MM.1S (cell line): Measurements from ENCODE around the gene MPO.

Experiments
- DNase-seq: peaks from one replicate; pipeline ENCODE4 v3.0.0-alpha.2; 2015
- H2AFZ ChIP-seq: fragments of 300-600 bp; sonication (generic); 2 replicates; pipeline ENCODE4 v1.6.0; 2016; ENCODE audit warnings: antibody characterized with exemption, low read length
- H3F3A ChIP-seq: fragments of 300-600 bp; sonication (generic); 2 replicates; pipeline ENCODE4 v1.6.1; 2016; ENCODE audit warnings: mild to moderate bottlenecking, antibody characterized with exemption, low read length, moderate library complexity, mixed read lengths; ENCODE audit not compliant: insufficient read depth
- H3K27ac ChIP-seq: fragments of 300-600 bp; sonication (generic); 2 replicates; pipeline ENCODE4 v1.5.1; 2016; ENCODE audit warnings: mild to moderate bottlenecking, low read length
- H3K27me3 ChIP-seq: fragments of 300-600 bp; sonication (generic); replicated peaks from 2 replicates; pipeline ENCODE4 v1.6.0; 2016; ENCODE audit warnings: low read length; ENCODE audit not compliant: insufficient read depth
- H3K36me3 ChIP-seq: fragments of 300-600 bp; sonication (generic); replicated peaks from 2 replicates; pipeline ENCODE4 v1.6.1; 2016; ENCODE audit warnings: mild to moderate bottlenecking, low read length, mixed read lengths; ENCODE audit not compliant: insufficient read depth
- H3K4me1 ChIP-seq: fragments of 300-600 bp; sonication (generic); 2 replicates; pipeline ENCODE4 v1.6.1; 2016; ENCODE audit warnings: low read length, mixed read lengths
- H3K4me2 ChIP-seq: fragments of 300-600 bp; sonication (generic); 2 replicates; pipeline ENCODE4 v1.6.0; 2016; ENCODE audit warnings: low read depth, low read length
- H3K4me3 ChIP-seq: fragments of 300-600 bp; sonication (generic); 2 replicates; pipeline ENCODE4 v1.5.1; 2016; ENCODE audit warnings: low read length, mixed read lengths
- H3K79me2 ChIP-seq: fragments of 300-600 bp; sonication (generic); 2 replicates; pipeline ENCODE4 v1.6.1; 2016; ENCODE audit warnings: mixed run types, low read length, mixed read lengths
- H3K9ac ChIP-seq: fragments of 300-600 bp; sonication (generic); 2 replicates; pipeline ENCODE4 v1.6.1; 2016; ENCODE audit warnings: low read length, mixed read lengths
- H3K9me2 ChIP-seq: fragments of 300-600 bp; sonication (generic); replicated peaks from 2 replicates; pipeline ENCODE4 v1.6.1; 2016; ENCODE audit warnings: mild to moderate bottlenecking, low read length, mixed read lengths; ENCODE audit not compliant: insufficient read depth
- H3K9me3 ChIP-seq: fragments of 300-600 bp; sonication (generic); replicated peaks from 2 replicates; pipeline ENCODE4 v1.6.1; 2016; ENCODE audit warnings: mild to moderate bottlenecking, low read length, mixed read lengths; ENCODE audit not compliant: insufficient read depth
- H4K20me1 ChIP-seq: fragments of 300-600 bp; sonication (generic); 2 replicates; pipeline ENCODE4 v1.6.1; 2016; ENCODE audit warnings: mild to moderate bottlenecking, low read length, moderate library complexity, mixed read lengths; ENCODE audit not compliant: insufficient read depth
- CTCF ChIP-seq: fragments of 300-600 bp; sonication (generic); IDR thresholded peaks from 2 replicates; pipeline ENCODE4 v1.5.1; 2016; ENCODE audit warnings: antibody characterized with exemption, low read length, mixed read lengths
- EZH2 ChIP-seq: fragments of 300-600 bp; sonication (generic); optimal IDR thresholded peaks from 2 replicates; pipeline ENCODE3; 2017; ENCODE audit warnings: low read depth, mild to moderate bottlenecking, antibody characterized with exemption, low read length, mixed read lengths
- EZH2phosphoT487 ChIP-seq: fragments of 300-600 bp; sonication (generic); IDR thresholded peaks from 2 replicates; pipeline ENCODE4 v1.6.1; 2018; ENCODE audit warnings: antibody characterized with exemption, low read length

Gene MPO

GRCh38 chr17:58315750-58316149, 35.0 kb upstream of the MPO start:
- TF ChIP-seq CTCF (no peak), EZH2 (no peak), EZH2phosphoT487 (no peak)
- Histone ChIP-seq H3K79me2 (no peaks in the 10 kb centered on the region), H2AFZ (no peak overlapping the region), H3K4me1 (no peaks in the 10 kb centered on the region), H3K9me3 (no peaks in the 10 kb centered on the region), H3K4me3 (no peak overlapping the region), H4K20me1 (no peaks in the 10 kb centered on the region), H3F3A (no peaks in the 10 kb centered on the region), H3K27me3 (no peaks in the 10 kb centered on the region), H3K4me2 (no peak overlapping the region), H3K9ac (no peak overlapping the region), H3K27ac (no peak overlapping the region), H3K36me3 (no peaks in the 10 kb centered on the region), H3K9me2 (no peaks in the 10 kb centered on the region)
- no peak for DNase-seq

- DNase-seq = no peak
- Histone ChIP-seq H3K9me3 (no peaks in the 10 kb centered on the region), H3K27ac (no peak overlapping the region), H3F3A (no peaks in the 10 kb centered on the region), H4K20me1 (no peaks in the 10 kb centered on the region), H3K9ac (no peak overlapping the region), H3K9me2 (no peaks in the 10 kb centered on the region), H3K4me1 (no peaks in the 10 kb centered on the region), H3K36me3 (no peaks in the 10 kb centered on the region), H3K4me3 (no peak overlapping the region), H2AFZ (no peak overlapping the region), H3K4me2 (no peak overlapping the region), H3K79me2 (no peaks in the 10 kb centered on the region), H3K27me3 (no peaks in the 10 kb centered on the region)
- TF ChIP-seq EZH2phosphoT487 (no peak), EZH2 (no peak), CTCF (no peak)
These were observed 34.6 kb upstream of the MPO start for GRCh38 chr17:58315281-58315711.

DNA sequence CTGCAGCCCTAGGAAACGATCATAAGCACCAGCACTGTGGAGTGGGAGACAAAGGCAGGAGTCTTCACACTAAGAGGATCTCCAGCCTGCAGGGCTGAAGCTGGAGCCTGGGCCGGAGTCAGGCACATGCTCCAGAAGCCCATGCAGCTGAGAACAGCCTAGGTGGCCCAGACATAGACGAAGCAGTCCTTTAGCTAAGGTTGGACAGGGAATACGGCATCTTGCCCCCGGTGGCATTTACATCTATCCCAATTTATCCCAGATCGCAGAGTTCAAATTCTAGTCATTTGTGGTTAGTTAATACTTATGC, 33.9 kb upstream of the MPO start:
- TF ChIP-seq EZH2 (no peak), CTCF (no peak), EZH2phosphoT487 (no peak)
- Histone ChIP-seq H3K9ac (no peak overlapping the region), H3K4me2 (no peak overlapping the region), H3K4me1 (no peaks in the 10 kb centered on the region), H3K27me3 (no peaks in the 10 kb centered on the region), H3K27ac (no peak overlapping the region), H3K79me2 (no peaks in the 10 kb centered on the region), H2AFZ (no peak overlapping the region), H3F3A (no peaks in the 10 kb centered on the region), H3K9me2 (no peaks in the 10 kb centered on the region), H4K20me1 (no peaks in the 10 kb centered on the region), H3K36me3 (no peaks in the 10 kb centered on the region), H3K9me3 (no peaks in the 10 kb centered on the region), H3K4me3 (no peak overlapping the region)
- DNase-seq = no peak
